GM12878 (cell line): ENCODE results near the gene CACNA1S. TPM values are rescaled to one million over a fixed set of nuclear protein-coding genes. Genes with fewer than 3 reads are reported as not detected.
A peak's percentile ranks its signal among the peaks of the same experiment; 100 is the strongest.

Source experiments
- IKZF1 ChIP-seq: fragments of 450-650 bp; conservative IDR thresholded peaks from 2 replicates; pipeline ENCODE4 v1.6.1; 2017; ENCODE audit warnings: antibody characterized with exemption, mild to moderate bottlenecking
- IKZF2 ChIP-seq, 2 experiments: fragments of 450-650 bp; IDR thresholded peaks; 2 replicates each; pipeline ENCODE4 v1.6.1; 2017; ENCODE audit warnings: mild to moderate bottlenecking in 2 of 2, moderate library complexity in 2 of 2
- MEF2B ChIP-seq: fragments of 450-650 bp; IDR thresholded peaks from 2 replicates; pipeline ENCODE4 v1.6.1; 2018; ENCODE audit warnings: mild to moderate bottlenecking, moderate library complexity; ENCODE audit not compliant: partially characterized antibody, poor library complexity, severe bottlenecking
- SIX5 ChIP-seq: IDR thresholded peaks from 2 replicates; pipeline ENCODE4 v1.6.1; 2011; ENCODE audit warnings: mild to moderate bottlenecking, low read depth, low read length, moderate library complexity; ENCODE audit not compliant: severe bottlenecking
- SP1 ChIP-seq: IDR thresholded peaks from one replicate; pipeline ENCODE4 v1.6.1; 2011; ENCODE audit warnings: low read depth, low read length
- ZNF384 ChIP-seq: IDR thresholded peaks from 2 replicates; pipeline ENCODE4 v1.6.1; 2012; ENCODE audit warnings: low read depth, mild to moderate bottlenecking, low read length, improper control_type of control experiment, borderline replicate concordance
- polyA plus RNA-seq, 11 experiments: library from polyadenylated mRNA; depleted of rRNA in 4 of 11; unstranded in 6 of 11; stranded (reverse) in 5 of 11; fragments of >200 nt; fragmentation: Nextera tagmentation in 4 of 11; fragmentation: Illumina TruSeq in 1 of 11; extraction: Ambion mirVana in 4 of 11; extraction: Trizol in 1 of 11; gene quantifications; 1 replicate in 1 of 11; 2 replicates in 10 of 11; pipeline versions ENCODE4 v1.2.1 to v1.2.3, GENCODE V29; 2011 to 2016; ENCODE audit warnings: inconsistent platforms in 2 of 11, missing spikeins in 2 of 11, low read depth in 1 of 11
- total RNA-seq, 4 experiments: library from RNA; depleted of rRNA in 3 of 4; stranded (reverse); fragments of >200 nt in 3 of 4; fragmentation: Illumina TruSeq in 1 of 4; extraction: Trizol in 1 of 4; gene quantifications; 2 replicates each; pipeline versions ENCODE4 v1.2.1 to v1.2.3, GENCODE V29; 2013 to 2021
- TF ChIP-seq, protein P1 (sequence below): fragments of 450-650 bp; IDR thresholded peaks from 2 replicates; pipeline ENCODE4 v1.6.1; 2018; ENCODE audit warnings: mild to moderate bottlenecking, low read depth, moderate library complexity; ENCODE audit not compliant: partially characterized antibody
- TF ChIP-seq, protein P2 (sequence below): IDR thresholded peaks from 2 replicates; pipeline ENCODE4 v1.6.1; 2011; ENCODE audit warnings: borderline replicate concordance, low read depth, mild to moderate bottlenecking, moderate library complexity, mixed read lengths, low read length; ENCODE audit not compliant: insufficient read depth; ENCODE audit errors: extremely low read length
- TF ChIP-seq, protein P3 (sequence below), 3 experiments: IDR thresholded peaks in 2 of 3; conservative IDR thresholded peaks in 1 of 3; 2 replicates each; pipeline ENCODE4 v1.5.1; 2011; ENCODE audit warnings: low read depth in 3 of 3, low read length in 3 of 3, mild to moderate bottlenecking in 3 of 3, control low read depth in 2 of 3, moderate library complexity in 2 of 3, inconsistent platforms in 1 of 3, mixed read lengths in 1 of 3; ENCODE audit not compliant: control insufficient read depth in 2 of 3, insufficient read depth in 1 of 3; ENCODE audit errors: extremely low read depth in 1 of 3
- TF ChIP-seq, protein P4 (sequence below): fragments of 450-650 bp; IDR thresholded peaks from 2 replicates; pipeline ENCODE4 v1.6.1; 2017; ENCODE audit warnings: low read depth, mild to moderate bottlenecking, moderate library complexity

The CACNA1S gene
- total and polyA plus RNA-seq, 10 of the 15 experiments (the other 5 are each of a cell fraction or from before 2014, with no cell fraction given), result under 0.01 to 0.04 (median 0.02) TPM; not detected in 6

DNA sequence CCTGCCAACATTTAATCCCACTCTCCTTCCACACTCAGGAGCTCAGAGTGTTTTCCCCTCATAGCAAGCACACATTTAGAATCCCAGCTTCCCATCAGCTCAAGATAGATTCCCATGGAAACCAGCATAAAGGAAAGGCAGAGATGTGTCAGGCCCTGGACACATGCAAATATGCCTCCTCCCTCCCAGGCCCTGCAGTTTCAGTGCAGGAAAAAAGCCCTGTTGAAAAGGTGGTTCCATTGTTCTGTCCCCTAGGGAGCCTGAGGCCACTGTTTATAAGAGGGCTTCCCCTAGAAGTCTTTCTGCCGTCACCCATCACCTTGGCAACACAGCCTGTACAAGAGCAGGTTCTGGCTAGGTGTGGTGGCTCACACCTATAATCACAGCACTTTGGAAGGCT is 3.6 kb downstream of the CACNA1S start (continued):
- TF ChIP-seq, protein P1, sequence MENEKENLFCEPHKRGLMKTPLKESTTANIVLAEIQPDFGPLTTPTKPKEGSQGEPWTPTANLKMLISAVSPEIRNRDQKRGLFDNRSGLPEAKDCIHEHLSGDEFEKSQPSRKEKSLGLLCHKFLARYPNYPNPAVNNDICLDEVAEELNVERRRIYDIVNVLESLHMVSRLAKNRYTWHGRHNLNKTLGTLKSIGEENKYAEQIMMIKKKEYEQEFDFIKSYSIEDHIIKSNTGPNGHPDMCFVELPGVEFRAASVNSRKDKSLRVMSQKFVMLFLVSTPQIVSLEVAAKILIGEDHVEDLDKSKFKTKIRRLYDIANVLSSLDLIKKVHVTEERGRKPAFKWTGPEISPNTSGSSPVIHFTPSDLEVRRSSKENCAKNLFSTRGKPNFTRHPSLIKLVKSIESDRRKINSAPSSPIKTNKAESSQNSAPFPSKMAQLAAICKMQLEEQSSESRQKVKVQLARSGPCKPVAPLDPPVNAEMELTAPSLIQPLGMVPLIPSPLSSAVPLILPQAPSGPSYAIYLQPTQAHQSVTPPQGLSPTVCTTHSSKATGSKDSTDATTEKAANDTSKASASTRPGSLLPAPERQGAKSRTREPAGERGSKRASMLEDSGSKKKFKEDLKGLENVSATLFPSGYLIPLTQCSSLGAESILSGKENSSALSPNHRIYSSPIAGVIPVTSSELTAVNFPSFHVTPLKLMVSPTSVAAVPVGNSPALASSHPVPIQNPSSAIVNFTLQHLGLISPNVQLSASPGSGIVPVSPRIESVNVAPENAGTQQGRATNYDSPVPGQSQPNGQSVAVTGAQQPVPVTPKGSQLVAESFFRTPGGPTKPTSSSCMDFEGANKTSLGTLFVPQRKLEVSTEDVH, result no peak
- TF ChIP-seq IKZF2 (IDR thresholded peaks at IDR 0.05) (peak in 1 of 2 experiments; percentile 17; a peak in 1 of 4 replicates), MEF2B (peak; percentile 70), SP1 (no peak), SIX5 (no peak), IKZF1 (peak; percentile 41; the same call in 1 of the 2 replicates), ZNF384 (no peak)
- TF ChIP-seq, protein P2, sequence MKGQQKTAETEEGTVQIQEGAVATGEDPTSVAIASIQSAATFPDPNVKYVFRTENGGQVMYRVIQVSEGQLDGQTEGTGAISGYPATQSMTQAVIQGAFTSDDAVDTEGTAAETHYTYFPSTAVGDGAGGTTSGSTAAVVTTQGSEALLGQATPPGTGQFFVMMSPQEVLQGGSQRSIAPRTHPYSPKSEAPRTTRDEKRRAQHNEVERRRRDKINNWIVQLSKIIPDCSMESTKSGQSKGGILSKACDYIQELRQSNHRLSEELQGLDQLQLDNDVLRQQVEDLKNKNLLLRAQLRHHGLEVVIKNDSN, result no peak
- TF ChIP-seq, protein P3, sequence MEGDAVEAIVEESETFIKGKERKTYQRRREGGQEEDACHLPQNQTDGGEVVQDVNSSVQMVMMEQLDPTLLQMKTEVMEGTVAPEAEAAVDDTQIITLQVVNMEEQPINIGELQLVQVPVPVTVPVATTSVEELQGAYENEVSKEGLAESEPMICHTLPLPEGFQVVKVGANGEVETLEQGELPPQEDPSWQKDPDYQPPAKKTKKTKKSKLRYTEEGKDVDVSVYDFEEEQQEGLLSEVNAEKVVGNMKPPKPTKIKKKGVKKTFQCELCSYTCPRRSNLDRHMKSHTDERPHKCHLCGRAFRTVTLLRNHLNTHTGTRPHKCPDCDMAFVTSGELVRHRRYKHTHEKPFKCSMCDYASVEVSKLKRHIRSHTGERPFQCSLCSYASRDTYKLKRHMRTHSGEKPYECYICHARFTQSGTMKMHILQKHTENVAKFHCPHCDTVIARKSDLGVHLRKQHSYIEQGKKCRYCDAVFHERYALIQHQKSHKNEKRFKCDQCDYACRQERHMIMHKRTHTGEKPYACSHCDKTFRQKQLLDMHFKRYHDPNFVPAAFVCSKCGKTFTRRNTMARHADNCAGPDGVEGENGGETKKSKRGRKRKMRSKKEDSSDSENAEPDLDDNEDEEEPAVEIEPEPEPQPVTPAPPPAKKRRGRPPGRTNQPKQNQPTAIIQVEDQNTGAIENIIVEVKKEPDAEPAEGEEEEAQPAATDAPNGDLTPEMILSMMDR (IDR thresholded peaks at IDR 0.05 in 2 of 3, conservative IDR thresholded peaks at IDR 0.05 in 1 of 3; ENCODE audit: control insufficient read depth in 2 of 3, extremely low read depth in 1 of 3, insufficient read depth in 1 of 3, low read depth in 3 of 3, low read length in 3 of 3), result no peak
- TF ChIP-seq, protein P4, sequence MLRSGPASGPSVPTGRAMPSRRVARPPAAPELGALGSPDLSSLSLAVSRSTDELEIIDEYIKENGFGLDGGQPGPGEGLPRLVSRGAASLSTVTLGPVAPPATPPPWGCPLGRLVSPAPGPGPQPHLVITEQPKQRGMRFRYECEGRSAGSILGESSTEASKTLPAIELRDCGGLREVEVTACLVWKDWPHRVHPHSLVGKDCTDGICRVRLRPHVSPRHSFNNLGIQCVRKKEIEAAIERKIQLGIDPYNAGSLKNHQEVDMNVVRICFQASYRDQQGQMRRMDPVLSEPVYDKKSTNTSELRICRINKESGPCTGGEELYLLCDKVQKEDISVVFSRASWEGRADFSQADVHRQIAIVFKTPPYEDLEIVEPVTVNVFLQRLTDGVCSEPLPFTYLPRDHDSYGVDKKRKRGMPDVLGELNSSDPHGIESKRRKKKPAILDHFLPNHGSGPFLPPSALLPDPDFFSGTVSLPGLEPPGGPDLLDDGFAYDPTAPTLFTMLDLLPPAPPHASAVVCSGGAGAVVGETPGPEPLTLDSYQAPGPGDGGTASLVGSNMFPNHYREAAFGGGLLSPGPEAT, result no peak
